WI38 (cell line): Measurements from ENCODE around the gene TMEM120B.
A peak's percentile ranks its signal among the peaks of the same experiment; 100 is the strongest.

Experiments used
- H3K4me3 ChIP-seq: 2 replicates; pipeline ENCODE4 v1.5.1; 2011; ENCODE audit warnings: low read depth, mild to moderate bottlenecking, control low read depth, low read length
- TF ChIP-seq, protein P1 (sequence below): IDR thresholded peaks from 2 replicates; pipeline ENCODE4 v1.5.1; 2012; ENCODE audit warnings: low read depth, mild to moderate bottlenecking, control low read depth, low read length

TMEM120B gene

DNA sequence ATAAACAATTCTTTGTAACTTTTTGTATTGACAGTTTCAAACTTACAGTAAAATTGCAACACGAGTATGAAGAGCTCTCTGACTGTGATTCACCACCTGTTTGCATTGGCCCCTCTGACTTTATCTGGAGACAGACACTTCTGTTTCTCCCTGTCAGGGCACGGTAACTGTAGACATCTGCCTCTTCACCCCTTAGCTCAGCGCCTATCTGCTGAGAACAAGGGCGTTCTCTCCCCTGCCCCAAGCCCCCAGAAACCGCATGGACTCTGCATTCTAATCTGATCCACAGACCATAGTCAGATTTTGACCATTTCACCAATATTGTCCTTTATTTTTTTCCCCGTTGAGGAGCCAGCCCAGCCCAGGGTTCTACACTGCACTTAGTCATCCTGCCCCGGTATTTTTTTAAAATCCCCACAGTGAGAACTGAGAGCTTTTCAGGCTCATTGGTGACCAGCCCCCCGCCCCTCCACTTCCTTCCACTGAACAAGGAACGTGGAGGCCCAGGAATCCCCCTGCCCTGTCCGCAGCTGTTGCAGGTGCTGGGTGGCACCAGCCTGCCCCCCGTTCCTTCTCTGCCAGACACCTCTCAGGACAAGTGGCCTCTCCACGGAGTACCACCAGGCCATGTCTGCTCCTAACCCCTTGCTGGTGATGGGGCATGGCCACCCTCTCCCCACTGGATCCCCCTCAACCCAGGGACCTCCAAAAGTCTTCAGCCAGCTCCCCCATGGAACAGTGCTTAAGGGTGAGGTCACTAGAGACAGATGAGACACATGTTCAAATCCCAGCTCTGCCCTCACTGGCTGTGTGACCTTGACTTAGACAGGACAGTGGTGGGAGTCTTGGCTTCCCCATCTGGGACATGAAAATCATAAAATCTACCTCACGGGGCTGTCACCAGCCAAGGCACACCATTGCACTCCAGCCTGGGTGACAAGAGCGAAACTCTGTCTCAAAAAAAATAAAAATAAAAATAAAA is 69.7 kb downstream of the TMEM120B start:
- TF ChIP-seq, protein P1, sequence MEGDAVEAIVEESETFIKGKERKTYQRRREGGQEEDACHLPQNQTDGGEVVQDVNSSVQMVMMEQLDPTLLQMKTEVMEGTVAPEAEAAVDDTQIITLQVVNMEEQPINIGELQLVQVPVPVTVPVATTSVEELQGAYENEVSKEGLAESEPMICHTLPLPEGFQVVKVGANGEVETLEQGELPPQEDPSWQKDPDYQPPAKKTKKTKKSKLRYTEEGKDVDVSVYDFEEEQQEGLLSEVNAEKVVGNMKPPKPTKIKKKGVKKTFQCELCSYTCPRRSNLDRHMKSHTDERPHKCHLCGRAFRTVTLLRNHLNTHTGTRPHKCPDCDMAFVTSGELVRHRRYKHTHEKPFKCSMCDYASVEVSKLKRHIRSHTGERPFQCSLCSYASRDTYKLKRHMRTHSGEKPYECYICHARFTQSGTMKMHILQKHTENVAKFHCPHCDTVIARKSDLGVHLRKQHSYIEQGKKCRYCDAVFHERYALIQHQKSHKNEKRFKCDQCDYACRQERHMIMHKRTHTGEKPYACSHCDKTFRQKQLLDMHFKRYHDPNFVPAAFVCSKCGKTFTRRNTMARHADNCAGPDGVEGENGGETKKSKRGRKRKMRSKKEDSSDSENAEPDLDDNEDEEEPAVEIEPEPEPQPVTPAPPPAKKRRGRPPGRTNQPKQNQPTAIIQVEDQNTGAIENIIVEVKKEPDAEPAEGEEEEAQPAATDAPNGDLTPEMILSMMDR, result no peak
- H3K4me3 ChIP-seq, result peak overlapping the region; percentile 10; the same call in 1 of the 2 replicates

DNA sequence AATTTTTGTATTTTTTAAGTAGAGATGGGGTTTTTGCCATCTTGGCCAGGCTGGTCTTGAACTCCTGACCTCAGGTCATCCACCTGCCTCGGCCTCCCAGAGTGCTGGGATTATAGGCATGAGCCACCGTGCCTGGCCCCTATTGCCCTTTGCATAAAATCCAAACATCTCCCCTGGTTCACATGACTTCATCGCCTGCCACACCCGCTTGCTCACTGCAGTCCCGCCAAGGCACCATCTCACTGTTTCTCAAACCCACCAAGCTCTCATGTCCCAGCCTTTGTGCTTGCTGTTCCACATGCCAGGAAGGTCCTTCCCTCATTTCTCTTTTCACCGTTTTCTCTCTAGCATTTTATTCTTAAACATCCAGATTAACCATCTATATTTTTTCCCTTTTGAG is 71.2 kb downstream of the TMEM120B start:
- H3K4me3 ChIP-seq, result no peak overlapping the region
- TF ChIP-seq, protein P1, result no peak

DNA sequence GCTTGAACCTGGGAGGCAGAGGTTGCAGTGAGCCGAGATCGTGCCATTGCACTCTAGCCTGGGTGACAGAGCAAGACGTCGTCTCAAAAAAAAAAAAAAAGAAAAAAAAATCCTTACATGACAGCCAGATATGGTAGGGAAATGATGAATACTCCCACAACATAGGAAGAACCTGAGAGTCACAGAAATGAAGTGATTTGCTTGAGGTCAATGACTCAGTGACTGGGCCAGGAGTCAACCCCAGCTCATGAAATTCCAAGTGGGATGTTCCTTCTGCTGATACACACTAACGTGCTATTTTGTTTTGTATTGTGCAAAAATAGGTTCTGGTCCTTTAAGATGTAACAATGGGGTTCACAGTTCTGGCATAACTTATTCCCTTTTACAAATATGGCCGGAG is 71.9 kb downstream of the TMEM120B start:
- H3K4me3 ChIP-seq, result no peak overlapping the region
- TF ChIP-seq, protein P1, result no peak

DNA sequence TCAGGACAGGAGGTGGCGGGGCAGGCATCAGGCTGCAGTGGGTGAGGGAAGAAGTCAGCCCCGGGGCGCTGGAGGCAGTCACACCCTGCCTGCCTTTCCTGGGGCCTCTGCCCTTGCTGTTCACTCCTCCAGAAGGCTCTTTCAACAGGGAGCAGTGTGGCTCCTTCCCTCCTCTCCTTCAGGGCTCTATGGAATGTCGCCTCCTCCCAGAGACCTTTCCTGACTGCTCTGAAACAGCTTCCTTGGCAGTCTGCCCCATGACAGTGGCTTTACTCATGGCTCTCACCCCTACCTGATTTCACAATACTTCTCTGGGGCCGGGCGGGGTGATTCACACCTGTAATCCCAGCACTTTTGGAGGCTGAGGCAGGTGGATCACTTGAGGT is 73.9 kb downstream of the TMEM120B start:
- no peak overlapping the region for H3K4me3 ChIP-seq
- TF ChIP-seq, protein P1, result no peak

DNA sequence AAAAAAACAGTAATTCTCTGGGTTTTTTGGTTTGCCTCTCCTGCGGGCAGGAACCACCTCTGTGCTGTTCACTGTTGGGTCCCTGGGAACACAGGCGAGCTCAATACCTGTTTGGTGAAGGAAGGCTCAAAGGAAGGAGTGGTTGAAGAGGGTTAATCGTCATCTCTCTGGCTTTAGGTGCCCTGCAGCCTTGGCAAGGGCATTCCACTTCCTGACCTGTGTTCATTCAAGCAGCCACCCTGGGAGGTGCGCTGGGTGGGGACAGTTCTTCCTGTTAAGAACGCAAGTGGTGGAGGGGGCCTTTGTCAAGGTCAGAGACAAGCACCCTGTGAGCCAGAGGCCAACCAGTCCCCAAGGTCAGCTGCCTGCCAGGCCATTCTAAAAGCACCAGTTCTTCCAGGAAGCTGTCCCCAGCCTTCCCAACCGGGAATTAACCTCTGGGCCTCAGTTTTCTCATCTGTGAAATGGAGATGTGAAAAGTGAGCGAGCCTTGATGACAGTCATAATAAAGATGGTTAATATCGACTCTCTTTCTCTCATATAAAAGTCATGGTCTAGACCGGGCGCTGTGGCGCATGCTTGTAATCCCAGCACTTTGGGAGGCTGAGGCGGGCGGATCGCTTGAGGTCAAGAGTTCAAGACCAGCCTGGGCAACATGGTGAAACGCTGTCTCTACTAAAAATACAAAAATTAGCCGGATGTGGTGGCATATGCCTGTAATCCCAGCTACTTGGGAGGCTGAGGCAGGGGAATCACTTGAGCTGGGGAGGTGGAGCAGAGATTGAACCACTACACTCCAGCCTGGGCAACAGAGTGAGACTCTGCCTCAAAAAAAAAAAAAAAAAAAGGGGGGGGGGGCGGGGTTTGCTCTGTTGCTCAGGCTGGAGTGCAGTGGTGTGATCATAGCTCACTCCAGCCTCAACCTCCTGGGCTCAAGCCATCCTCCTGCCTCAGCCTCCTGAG is 74.8 kb downstream of the TMEM120B start:
- TF ChIP-seq, protein P1, result no peak
- H3K4me3 ChIP-seq, result no peak overlapping the region

DNA sequence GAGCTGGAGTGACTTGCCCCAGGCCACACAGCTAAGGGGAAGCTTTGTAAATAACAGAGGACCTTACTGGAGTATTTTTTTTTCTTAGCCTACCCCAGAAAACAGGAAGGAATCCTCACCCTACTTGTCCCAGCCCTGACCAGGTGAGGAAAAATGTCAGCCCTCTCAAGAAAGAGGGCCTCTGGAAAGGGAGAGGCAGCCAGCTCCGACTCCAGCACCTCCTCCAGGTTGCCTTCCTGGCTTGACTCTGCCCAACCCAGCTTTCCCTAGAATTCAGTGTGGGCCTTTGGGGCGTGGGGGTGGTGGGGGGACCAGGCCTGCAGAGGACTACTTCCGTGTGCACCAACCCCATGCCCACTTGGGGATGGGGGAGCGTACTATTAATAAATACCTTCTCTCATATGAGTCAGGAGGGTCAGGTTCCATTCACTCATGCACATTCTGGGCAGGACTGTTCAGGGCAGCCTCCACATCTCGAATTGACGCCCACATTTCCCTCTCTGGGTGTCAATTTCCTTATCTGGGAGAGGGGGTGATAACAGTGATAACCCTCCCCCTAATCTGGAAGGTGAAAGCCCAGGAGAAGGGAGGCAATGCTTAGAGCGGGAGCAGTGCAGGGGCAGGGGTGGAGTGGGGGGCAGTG is 75.7 kb downstream of the TMEM120B start:
- no peak overlapping the region for H3K4me3 ChIP-seq
- TF ChIP-seq, protein P1, result no peak
